C4-2B (cell line): ENCODE measurements around the gene ERGIC1.

ENCODE experiments used
- ZFX ChIP-seq: fragments of 450-650 bp; IDR thresholded peaks from 2 replicates; pipeline ENCODE4 v1.6.1; 2017
- TF ChIP-seq, protein P1 (sequence below): fragments of 450-650 bp; conservative IDR thresholded peaks from 2 replicates; pipeline ENCODE4 v1.5.1; 2017; ENCODE audit warnings: mild to moderate bottlenecking

DNA sequence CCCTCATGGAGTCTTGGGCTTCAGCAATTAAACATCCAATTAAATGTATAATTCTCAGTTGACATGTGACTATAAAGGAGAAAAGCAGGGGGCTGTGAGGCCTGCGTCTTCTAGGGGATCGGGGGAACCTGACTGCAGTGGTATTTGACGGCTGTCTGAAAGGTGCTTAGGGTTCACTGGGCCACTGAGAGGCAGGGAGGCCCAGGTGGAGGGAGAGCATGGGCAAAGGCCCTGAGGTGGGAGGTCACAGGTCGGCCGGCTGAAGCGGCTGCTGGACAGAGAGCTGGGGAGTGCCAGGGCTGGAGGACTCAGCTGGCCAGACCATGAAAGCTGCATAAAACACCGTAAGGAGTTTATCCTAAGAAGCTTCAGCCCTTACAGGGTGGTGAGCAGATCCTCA lies 23.9 kb downstream of the ERGIC1 start:
- TF ChIP-seq, protein P1, sequence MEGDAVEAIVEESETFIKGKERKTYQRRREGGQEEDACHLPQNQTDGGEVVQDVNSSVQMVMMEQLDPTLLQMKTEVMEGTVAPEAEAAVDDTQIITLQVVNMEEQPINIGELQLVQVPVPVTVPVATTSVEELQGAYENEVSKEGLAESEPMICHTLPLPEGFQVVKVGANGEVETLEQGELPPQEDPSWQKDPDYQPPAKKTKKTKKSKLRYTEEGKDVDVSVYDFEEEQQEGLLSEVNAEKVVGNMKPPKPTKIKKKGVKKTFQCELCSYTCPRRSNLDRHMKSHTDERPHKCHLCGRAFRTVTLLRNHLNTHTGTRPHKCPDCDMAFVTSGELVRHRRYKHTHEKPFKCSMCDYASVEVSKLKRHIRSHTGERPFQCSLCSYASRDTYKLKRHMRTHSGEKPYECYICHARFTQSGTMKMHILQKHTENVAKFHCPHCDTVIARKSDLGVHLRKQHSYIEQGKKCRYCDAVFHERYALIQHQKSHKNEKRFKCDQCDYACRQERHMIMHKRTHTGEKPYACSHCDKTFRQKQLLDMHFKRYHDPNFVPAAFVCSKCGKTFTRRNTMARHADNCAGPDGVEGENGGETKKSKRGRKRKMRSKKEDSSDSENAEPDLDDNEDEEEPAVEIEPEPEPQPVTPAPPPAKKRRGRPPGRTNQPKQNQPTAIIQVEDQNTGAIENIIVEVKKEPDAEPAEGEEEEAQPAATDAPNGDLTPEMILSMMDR: no peak
- no peak for TF ChIP-seq ZFX
